Upper lobe of right lung (tissue), 1 donor: Measurements from ENCODE around the gene ANKRD36B. TPM values are rescaled to one million over a fixed set of nuclear protein-coding genes. Genes with fewer than 3 reads are reported as not detected.
"Not testable (repeated sequence)": the region's sequence is repeated elsewhere in the genome, so short reads cannot be mapped to it uniquely, and the experiment has no call there.

Experiments
- ATAC-seq: fragments of 200-7000 bp; cut with Tn5 transposase; one replicate; pipeline ENCODE4 v1.9.1; 2020; ENCODE audit warnings: mild to moderate bottlenecking, moderate library complexity
- DNase-seq: peaks from one replicate; pipeline ENCODE4 v3.0.0-alpha.2; 2020
- H3K27ac ChIP-seq: fragments of 200-600 bp; one replicate; pipeline ENCODE4 v1.8.0; 2022
- H3K27me3 ChIP-seq: fragments of 200-600 bp; one replicate; pipeline ENCODE4 v1.8.0; 2022; ENCODE audit warnings: mild to moderate bottlenecking
- H3K36me3 ChIP-seq: fragments of 200-600 bp; one replicate; pipeline ENCODE4 v1.8.0; 2022
- H3K4me1 ChIP-seq: fragments of 200-600 bp; one replicate; pipeline ENCODE4 v1.8.0; 2022
- H3K4me3 ChIP-seq: fragments of 200-600 bp; one replicate; pipeline ENCODE4 v1.8.0; 2022; ENCODE audit warnings: mild to moderate bottlenecking
- H3K9me3 ChIP-seq: fragments of 200-600 bp; one replicate; pipeline ENCODE4 v1.8.0; 2022
- intact Hi-C: fragments of 100-400 bp; cut with DNase I; formaldehyde crosslinking; loops from one replicate; pipeline ENCODE4 v1.11.0; 2022
- long read RNA-seq: library from polyadenylated mRNA; unstranded; transcript quantifications from one replicate; pipeline ENCODE4 v2.0.0, GENCODE V29; 2021
- total RNA-seq: library from RNA; stranded (reverse); fragmentation: NEBNext Ultra II Directional; extraction: Animal tissue kit (Norgen Biotek cat#: 25700); gene quantifications from one replicate; pipeline ENCODE4 v1.2.1, GENCODE V29; 2021
- TF ChIP-seq, protein P1 (sequence below): fragments of 200-600 bp; IDR thresholded peaks from one replicate; pipeline ENCODE4 v1.8.0; 2022; ENCODE audit warnings: antibody characterized with exemption
- donor health status: DM: no; HTN: yes; CAD: no; lungs with severe emphysema.

The ANKRD36B gene
- total RNA-seq: 17.4 TPM
- long read RNA-seq, partial matches to known transcripts: 1 of 2 reads
- long read RNA-seq, other reads (novel, unspliced or antisense): 1 of 2 reads

DNA sequence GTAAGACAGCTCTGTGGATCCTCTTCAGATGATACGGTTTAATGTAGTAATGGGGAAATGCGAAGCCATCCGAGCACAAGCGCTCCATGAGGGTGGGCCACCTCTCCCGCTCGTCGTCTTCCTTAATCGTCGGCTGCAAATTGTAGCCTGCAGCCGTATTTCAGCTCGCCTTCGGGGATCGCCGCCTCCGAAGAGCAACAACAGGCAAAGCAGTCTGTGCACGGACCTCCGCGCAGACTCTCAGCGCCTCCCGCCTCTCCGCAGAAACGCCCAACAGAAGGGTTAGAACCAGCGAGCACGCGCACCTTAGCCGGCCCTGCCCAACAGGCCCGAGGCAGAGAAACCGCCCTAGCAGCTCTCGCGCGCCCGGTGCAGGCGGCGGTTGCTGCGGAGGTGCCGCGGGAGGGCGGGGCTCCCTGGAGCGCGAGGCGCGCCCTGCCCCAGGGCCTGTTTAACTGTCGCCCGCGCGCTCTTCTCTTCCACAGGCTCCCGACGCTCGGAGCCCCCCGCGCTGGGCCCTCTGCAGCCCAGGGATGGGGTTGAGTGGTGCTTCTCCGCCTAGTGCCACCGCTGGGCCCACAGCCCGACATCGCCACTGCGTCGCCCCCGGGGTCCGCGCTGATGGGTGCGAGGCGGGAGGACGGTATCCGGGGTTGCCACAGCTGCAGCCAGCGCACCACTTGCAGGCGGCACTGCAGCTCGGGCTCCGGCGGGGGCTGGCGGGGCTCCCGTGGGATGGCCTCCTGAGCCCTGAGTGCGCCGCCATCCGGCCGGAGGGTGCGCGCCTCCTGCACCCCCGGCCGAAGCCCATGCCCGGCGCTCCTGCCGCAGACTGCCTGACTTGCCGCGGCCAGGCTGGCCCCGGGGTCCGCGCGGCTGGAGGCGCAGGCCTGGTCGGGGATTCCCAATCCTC is at the start of gene ANKRD36B:
ANKRD36B (minus strand) TSS at position 280 of the 913 bp plus-strand sequence; CDS start at position 88, 192 bp downstream.
- ATAC-seq (peak; percentile 82), DNase-seq (peak; percentile 81)
- H3K27me3 ChIP-seq, H3K4me1 ChIP-seq, H3K9me3 ChIP-seq, intact Hi-C loops, H3K36me3 ChIP-seq: not testable (repeated sequence)
- Histone ChIP-seq H3K27ac (peak within 1 kb of the TSS; percentile 90), H3K4me3 (peak within 1 kb of the TSS; percentile 61)

GRCh38 chr2:97626049-97626430 is 36.4 kb upstream of the ANKRD36B start:
- H3K4me1 ChIP-seq, H3K4me3 ChIP-seq, H3K36me3 ChIP-seq, DNase-seq, ATAC-seq, H3K9me3 ChIP-seq, H3K27ac ChIP-seq, intact Hi-C loops, H3K27me3 ChIP-seq: not testable (repeated sequence)

GRCh38 chr2:97625354-97626048 is 35.8 kb upstream of the ANKRD36B start:
- H3K27me3 ChIP-seq, H3K27ac ChIP-seq, DNase-seq, H3K4me3 ChIP-seq, H3K9me3 ChIP-seq, intact Hi-C loops, ATAC-seq, H3K36me3 ChIP-seq, H3K4me1 ChIP-seq: not testable (repeated sequence)

DNA sequence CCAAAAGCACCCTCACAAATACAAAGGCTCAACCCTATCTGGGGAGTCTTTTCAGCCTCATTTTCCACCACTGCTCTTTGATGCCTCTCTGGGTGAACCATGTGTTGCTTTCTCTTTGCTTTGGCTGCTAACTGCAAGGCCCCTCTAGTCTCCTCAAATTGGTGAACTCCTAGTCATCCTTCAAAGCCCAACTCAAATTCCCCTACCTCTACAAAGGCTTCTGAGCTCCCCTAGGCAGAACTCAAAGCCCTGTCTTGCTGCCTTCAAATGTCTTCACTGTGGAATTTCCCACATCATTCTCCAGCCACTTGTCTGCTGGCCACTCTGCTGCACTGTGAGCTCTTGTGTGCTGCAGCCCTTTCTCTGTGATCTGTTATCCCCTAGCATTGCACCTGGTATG is 33.3 kb upstream of the ANKRD36B start:
- H3K27ac ChIP-seq, H3K27me3 ChIP-seq, H3K4me1 ChIP-seq, H3K9me3 ChIP-seq, ATAC-seq, DNase-seq, H3K36me3 ChIP-seq, intact Hi-C loops, H3K4me3 ChIP-seq: not testable (repeated sequence)

DNA sequence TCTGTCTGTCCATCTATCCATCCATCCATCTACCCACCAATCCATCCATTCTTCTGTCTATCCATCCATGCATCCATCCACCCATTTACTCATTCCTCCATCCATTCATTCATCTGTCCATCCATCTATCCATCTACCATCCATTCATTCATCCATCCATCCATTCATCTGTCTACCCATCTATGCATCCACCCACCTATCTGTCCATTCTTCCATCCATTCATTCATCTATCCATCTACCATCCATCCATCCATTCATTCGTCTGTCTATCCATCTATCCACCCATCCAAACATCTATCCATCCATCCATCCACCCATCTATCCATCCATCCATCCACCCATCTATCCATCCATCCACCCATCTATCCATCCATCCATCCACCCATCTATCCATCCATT is 30.8 kb upstream of the ANKRD36B start:
- H3K27me3 ChIP-seq, intact Hi-C loops, H3K4me3 ChIP-seq, H3K4me1 ChIP-seq, ATAC-seq, H3K9me3 ChIP-seq, H3K36me3 ChIP-seq, H3K27ac ChIP-seq, DNase-seq: not testable (repeated sequence)

DNA sequence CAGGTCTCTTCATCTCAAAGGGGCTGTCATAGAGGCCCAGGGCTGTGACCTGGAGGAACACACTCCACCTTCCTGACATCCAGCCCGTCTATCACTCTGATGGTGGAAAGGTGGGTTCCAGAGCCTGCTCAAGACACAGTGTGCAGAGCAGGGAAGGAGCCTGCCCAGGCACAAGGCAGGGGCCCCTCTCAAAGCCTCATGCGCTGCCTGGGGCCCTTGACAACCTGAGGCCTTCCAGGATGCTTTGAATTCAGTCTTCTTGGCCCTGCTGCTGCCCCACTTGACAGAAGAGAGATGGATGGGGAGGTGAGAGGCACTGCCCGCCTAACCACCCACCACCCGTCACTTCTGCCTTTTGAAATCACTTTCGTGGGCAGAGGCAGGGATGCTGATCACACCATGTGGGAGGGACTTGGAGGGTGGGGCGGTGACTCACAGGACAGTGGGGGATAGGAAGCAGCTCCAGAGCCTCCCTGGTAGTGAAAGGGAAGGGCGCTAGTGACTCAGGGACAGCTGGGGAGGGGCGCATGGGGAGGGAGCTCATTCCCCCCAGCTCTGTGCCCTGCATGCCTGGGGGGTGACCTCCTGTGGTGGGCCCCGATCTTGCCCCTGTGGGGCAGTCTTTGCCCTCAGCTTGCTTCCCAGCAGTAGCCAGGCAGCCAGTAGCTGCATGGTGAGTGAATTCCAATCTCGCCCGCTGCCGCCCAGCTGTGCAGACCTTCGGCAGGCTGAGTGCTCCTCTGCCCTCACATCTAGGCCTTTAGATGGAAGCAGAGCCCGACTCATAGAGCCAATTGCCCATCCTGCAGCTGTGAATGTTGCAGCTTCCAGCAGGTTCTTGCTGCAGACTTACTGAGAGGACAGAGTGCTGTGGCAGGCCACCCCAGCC is 29.5 kb upstream of the ANKRD36B start:
- H3K36me3 ChIP-seq, DNase-seq, H3K4me3 ChIP-seq, H3K4me1 ChIP-seq, H3K27me3 ChIP-seq, H3K9me3 ChIP-seq, intact Hi-C loops, H3K27ac ChIP-seq: not testable (repeated sequence)
- peak; percentile 84 for ATAC-seq

DNA sequence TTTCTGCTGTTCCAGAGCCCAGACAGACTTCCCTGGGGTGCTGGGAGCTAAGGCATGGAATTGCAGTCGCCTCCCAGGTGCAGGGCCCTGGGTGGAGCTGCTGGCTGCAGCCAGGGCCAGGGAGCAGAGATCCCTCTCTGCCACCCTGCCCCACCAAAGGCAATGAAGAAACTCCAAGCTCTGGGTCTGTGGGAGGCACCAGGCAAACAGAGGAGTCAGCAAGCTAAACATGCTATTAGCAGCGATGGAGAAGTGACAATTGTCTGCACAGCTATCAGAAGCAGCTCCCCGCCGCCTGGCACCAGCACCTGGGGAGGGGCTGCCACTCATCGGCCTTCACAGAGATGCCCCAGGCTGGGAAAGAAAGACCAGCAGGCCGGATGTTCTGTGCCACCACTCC is 28.2 kb upstream of the ANKRD36B start:
- no peaks in the 10 kb centered on the region for H3K4me1 ChIP-seq
- ATAC-seq: no peak
- TF ChIP-seq, protein P1, sequence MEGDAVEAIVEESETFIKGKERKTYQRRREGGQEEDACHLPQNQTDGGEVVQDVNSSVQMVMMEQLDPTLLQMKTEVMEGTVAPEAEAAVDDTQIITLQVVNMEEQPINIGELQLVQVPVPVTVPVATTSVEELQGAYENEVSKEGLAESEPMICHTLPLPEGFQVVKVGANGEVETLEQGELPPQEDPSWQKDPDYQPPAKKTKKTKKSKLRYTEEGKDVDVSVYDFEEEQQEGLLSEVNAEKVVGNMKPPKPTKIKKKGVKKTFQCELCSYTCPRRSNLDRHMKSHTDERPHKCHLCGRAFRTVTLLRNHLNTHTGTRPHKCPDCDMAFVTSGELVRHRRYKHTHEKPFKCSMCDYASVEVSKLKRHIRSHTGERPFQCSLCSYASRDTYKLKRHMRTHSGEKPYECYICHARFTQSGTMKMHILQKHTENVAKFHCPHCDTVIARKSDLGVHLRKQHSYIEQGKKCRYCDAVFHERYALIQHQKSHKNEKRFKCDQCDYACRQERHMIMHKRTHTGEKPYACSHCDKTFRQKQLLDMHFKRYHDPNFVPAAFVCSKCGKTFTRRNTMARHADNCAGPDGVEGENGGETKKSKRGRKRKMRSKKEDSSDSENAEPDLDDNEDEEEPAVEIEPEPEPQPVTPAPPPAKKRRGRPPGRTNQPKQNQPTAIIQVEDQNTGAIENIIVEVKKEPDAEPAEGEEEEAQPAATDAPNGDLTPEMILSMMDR: no peak
- DNase-seq: no peak
- no peaks in the 10 kb centered on the region for H3K36me3 ChIP-seq
- no peak overlapping the region for H3K27ac ChIP-seq
- H3K27me3 ChIP-seq: no peaks in the 10 kb centered on the region
- intact Hi-C loops: no loop called here
- H3K9me3 ChIP-seq: no peaks in the 10 kb centered on the region
- no peak overlapping the region for H3K4me3 ChIP-seq

DNA sequence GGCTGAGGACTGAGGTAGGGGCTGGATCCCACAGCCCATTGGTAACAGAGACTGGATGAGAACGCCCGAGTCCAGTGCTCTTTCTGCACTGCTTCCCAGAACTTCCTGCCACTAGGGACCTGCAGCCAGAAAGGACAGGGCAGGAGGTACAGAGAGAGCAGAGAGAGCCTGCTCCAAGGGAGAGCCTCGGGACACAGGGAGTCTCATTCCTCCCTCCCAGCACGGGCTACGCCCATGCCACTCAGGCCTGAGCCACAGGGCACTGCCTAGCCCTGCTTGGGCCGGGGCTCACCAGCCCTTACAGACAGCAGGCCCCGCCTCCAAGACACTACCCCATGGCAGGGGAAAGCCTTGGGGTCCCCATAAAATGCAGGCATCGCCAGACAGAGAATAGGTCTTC is 26.1 kb upstream of the ANKRD36B start:
- H3K4me1 ChIP-seq, H3K9me3 ChIP-seq, DNase-seq, H3K4me3 ChIP-seq, H3K27ac ChIP-seq, intact Hi-C loops, ATAC-seq, H3K27me3 ChIP-seq, H3K36me3 ChIP-seq: not testable (repeated sequence)

GRCh38 chr2:97611895-97612294 is 22.2 kb upstream of the ANKRD36B start:
- H3K9me3 ChIP-seq, H3K27me3 ChIP-seq, H3K4me1 ChIP-seq, H3K4me3 ChIP-seq, H3K36me3 ChIP-seq, DNase-seq, ATAC-seq, H3K27ac ChIP-seq, intact Hi-C loops: not testable (repeated sequence)

DNA sequence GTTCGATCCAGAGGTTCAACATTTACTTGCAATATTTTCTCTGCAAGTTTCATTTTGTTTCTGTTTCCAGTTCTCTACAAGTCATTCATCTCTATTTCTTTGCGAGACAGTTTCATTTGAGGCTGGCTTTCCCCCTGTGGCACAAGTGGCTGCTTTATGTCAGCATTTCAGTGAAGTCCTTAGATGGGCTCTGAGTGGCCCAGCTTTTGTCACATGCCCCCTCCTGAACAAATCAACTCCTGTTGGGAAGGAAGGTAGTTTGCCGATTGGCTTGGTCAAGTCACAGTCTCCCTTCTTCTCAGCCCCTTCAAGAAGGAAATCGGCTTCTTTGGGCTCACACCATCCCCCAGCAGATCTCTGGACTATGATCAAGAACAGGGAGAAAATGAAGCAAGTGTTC is 19.1 kb upstream of the ANKRD36B start:
- H3K27me3 ChIP-seq, H3K27ac ChIP-seq, DNase-seq, H3K4me3 ChIP-seq, intact Hi-C loops, H3K4me1 ChIP-seq, H3K9me3 ChIP-seq, H3K36me3 ChIP-seq, ATAC-seq: not testable (repeated sequence)

- H3K27me3 ChIP-seq, intact Hi-C loops, H3K9me3 ChIP-seq, H3K27ac ChIP-seq, DNase-seq, H3K36me3 ChIP-seq, H3K4me1 ChIP-seq, H3K4me3 ChIP-seq: not testable (repeated sequence)
- ATAC-seq: peak; percentile 47
Observed at GRCh38 chr2:97605524-97606339, 16.1 kb upstream of the ANKRD36B start.

- H3K27ac ChIP-seq, ATAC-seq, H3K36me3 ChIP-seq: not testable (repeated sequence)
Observed at GRCh38 chr2:97605109-97605508, 15.4 kb upstream of the ANKRD36B start.

More at GRCh38 chr2:97605109-97605508, 15.4 kb upstream of the ANKRD36B start:
- DNase-seq, H3K27me3 ChIP-seq, intact Hi-C loops, H3K4me3 ChIP-seq, H3K4me1 ChIP-seq, H3K9me3 ChIP-seq: not testable (repeated sequence)
